MM.1S (cell line): ENCODE results near the gene OSGEP.

Source experiments
- DNase-seq: peaks from one replicate; pipeline ENCODE4 v3.0.0-alpha.2; 2015
- H2AFZ ChIP-seq: fragments of 300-600 bp; sonication (generic); 2 replicates; pipeline ENCODE4 v1.6.0; 2016; ENCODE audit warnings: antibody characterized with exemption, low read length
- H3F3A ChIP-seq: fragments of 300-600 bp; sonication (generic); 2 replicates; pipeline ENCODE4 v1.6.1; 2016; ENCODE audit warnings: mild to moderate bottlenecking, antibody characterized with exemption, low read length, moderate library complexity, mixed read lengths; ENCODE audit not compliant: insufficient read depth
- H3K27ac ChIP-seq: fragments of 300-600 bp; sonication (generic); 2 replicates; pipeline ENCODE4 v1.5.1; 2016; ENCODE audit warnings: mild to moderate bottlenecking, low read length
- H3K27me3 ChIP-seq: fragments of 300-600 bp; sonication (generic); replicated peaks from 2 replicates; pipeline ENCODE4 v1.6.0; 2016; ENCODE audit warnings: low read length; ENCODE audit not compliant: insufficient read depth
- H3K36me3 ChIP-seq: fragments of 300-600 bp; sonication (generic); replicated peaks from 2 replicates; pipeline ENCODE4 v1.6.1; 2016; ENCODE audit warnings: mild to moderate bottlenecking, low read length, mixed read lengths; ENCODE audit not compliant: insufficient read depth
- H3K4me1 ChIP-seq: fragments of 300-600 bp; sonication (generic); 2 replicates; pipeline ENCODE4 v1.6.1; 2016; ENCODE audit warnings: low read length, mixed read lengths
- H3K4me2 ChIP-seq: fragments of 300-600 bp; sonication (generic); 2 replicates; pipeline ENCODE4 v1.6.0; 2016; ENCODE audit warnings: low read depth, low read length
- H3K4me3 ChIP-seq: fragments of 300-600 bp; sonication (generic); 2 replicates; pipeline ENCODE4 v1.5.1; 2016; ENCODE audit warnings: low read length, mixed read lengths
- H3K79me2 ChIP-seq: fragments of 300-600 bp; sonication (generic); 2 replicates; pipeline ENCODE4 v1.6.1; 2016; ENCODE audit warnings: mixed run types, low read length, mixed read lengths
- H3K9ac ChIP-seq: fragments of 300-600 bp; sonication (generic); 2 replicates; pipeline ENCODE4 v1.6.1; 2016; ENCODE audit warnings: low read length, mixed read lengths
- H3K9me2 ChIP-seq: fragments of 300-600 bp; sonication (generic); replicated peaks from 2 replicates; pipeline ENCODE4 v1.6.1; 2016; ENCODE audit warnings: mild to moderate bottlenecking, low read length, mixed read lengths; ENCODE audit not compliant: insufficient read depth
- H3K9me3 ChIP-seq: fragments of 300-600 bp; sonication (generic); replicated peaks from 2 replicates; pipeline ENCODE4 v1.6.1; 2016; ENCODE audit warnings: mild to moderate bottlenecking, low read length, mixed read lengths; ENCODE audit not compliant: insufficient read depth
- H4K20me1 ChIP-seq: fragments of 300-600 bp; sonication (generic); 2 replicates; pipeline ENCODE4 v1.6.1; 2016; ENCODE audit warnings: mild to moderate bottlenecking, low read length, moderate library complexity, mixed read lengths; ENCODE audit not compliant: insufficient read depth
- CTCF ChIP-seq: fragments of 300-600 bp; sonication (generic); IDR thresholded peaks from 2 replicates; pipeline ENCODE4 v1.5.1; 2016; ENCODE audit warnings: antibody characterized with exemption, low read length, mixed read lengths
- EZH2 ChIP-seq: fragments of 300-600 bp; sonication (generic); optimal IDR thresholded peaks from 2 replicates; pipeline ENCODE3; 2017; ENCODE audit warnings: low read depth, mild to moderate bottlenecking, antibody characterized with exemption, low read length, mixed read lengths
- EZH2phosphoT487 ChIP-seq: fragments of 300-600 bp; sonication (generic); IDR thresholded peaks from 2 replicates; pipeline ENCODE4 v1.6.1; 2018; ENCODE audit warnings: antibody characterized with exemption, low read length

Gene OSGEP

GRCh38 chr14:20490563-20490962 lies 36.0 kb upstream of the OSGEP start:
- Histone ChIP-seq H3F3A (peaks cover 11% of the 10 kb centered on the region), H3K9ac (peak overlapping the region; percentile 66; the same call in 1 of the 2 replicates), H3K27me3 (no peaks in the 10 kb centered on the region), H3K27ac (peak overlapping the region; percentile 89; the same call in 1 of the 2 replicates), H3K9me2 (no peaks in the 10 kb centered on the region), H3K36me3 (no peaks in the 10 kb centered on the region), H4K20me1 (no peaks in the 10 kb centered on the region), H3K4me3 (peak overlapping the region; percentile 19; the same call in 1 of the 2 replicates), H3K79me2 (no peaks in the 10 kb centered on the region), H3K9me3 (no peaks in the 10 kb centered on the region), H2AFZ (peak overlapping the region; percentile 75), H3K4me1 (peaks cover 21% of the 10 kb centered on the region), H3K4me2 (peak overlapping the region; percentile 60)
- no peak for DNase-seq
- no peak for TF ChIP-seq CTCF
- no peak for TF ChIP-seq EZH2phosphoT487
- TF ChIP-seq EZH2, result no peak

- Histone ChIP-seq H3K4me1 (peaks cover 21% of the 10 kb centered on the region), H3K4me3 (no peak overlapping the region), H3K9ac (no peak overlapping the region), H2AFZ (no peak overlapping the region), H3F3A (peaks cover 11% of the 10 kb centered on the region), H3K9me2 (no peaks in the 10 kb centered on the region), H3K36me3 (no peaks in the 10 kb centered on the region), H3K4me2 (no peak overlapping the region), H4K20me1 (no peaks in the 10 kb centered on the region), H3K79me2 (no peaks in the 10 kb centered on the region), H3K27ac (no peak overlapping the region), H3K9me3 (no peaks in the 10 kb centered on the region), H3K27me3 (no peaks in the 10 kb centered on the region)
- TF ChIP-seq EZH2, result no peak
- no peak for TF ChIP-seq EZH2phosphoT487
- TF ChIP-seq CTCF, result no peak
- DNase-seq, result no peak
Observed at GRCh38 chr14:20489093-20489994, 34.7 kb upstream of the OSGEP start.

GRCh38 chr14:20487396-20487725 lies 32.7 kb upstream of the OSGEP start:
- H2AFZ ChIP-seq, result no peak overlapping the region
- no peaks in the 10 kb centered on the region for H3K36me3 ChIP-seq
- H3K4me3 ChIP-seq, result no peak overlapping the region
- no peaks in the 10 kb centered on the region for H3K27me3 ChIP-seq
- TF ChIP-seq CTCF, result no peak; the same call in 1 of the 2 replicates
- DNase-seq, result no peak
- no peaks in the 10 kb centered on the region for H3K79me2 ChIP-seq
- no peak overlapping the region for H3K9ac ChIP-seq
- no peaks in the 10 kb centered on the region for H3K9me2 ChIP-seq
- H4K20me1 ChIP-seq, result no peaks in the 10 kb centered on the region
- no peak overlapping the region for H3K27ac ChIP-seq
- H3K4me1 ChIP-seq, result peaks cover 14% of the 10 kb centered on the region
- H3K9me3 ChIP-seq, result no peaks in the 10 kb centered on the region
- no peak overlapping the region for H3K4me2 ChIP-seq
- H3F3A ChIP-seq, result peaks cover 11% of the 10 kb centered on the region
